Measurements from ENCODE around the gene TRIM17. TPM values are rescaled to one million over a fixed set of nuclear protein-coding genes. Genes with fewer than 3 reads are reported as not detected.

Gene TRIM17
- total RNA-seq, 1 donor from 2014 or later = 0.69 TPM

GRCh38 chr1:228367798-228368791 lies 48.6 kb downstream of the TRIM17 start:
- DNase-seq = no peak

GRCh38 chr1:228366866-228367741 lies 49.6 kb downstream of the TRIM17 start:
- no peak for DNase-seq

GRCh38 chr1:228366062-228366865 lies 50.4 kb downstream of the TRIM17 start:
- DNase-seq = no peak

- no peak for DNase-seq
These were observed 51.2 kb downstream of the TRIM17 start for GRCh38 chr1:228365271-228366061.

- no peak for DNase-seq
These were observed 51.9 kb downstream of the TRIM17 start for GRCh38 chr1:228364706-228365213.

- no peak for DNase-seq
These were observed 52.5 kb downstream of the TRIM17 start for GRCh38 chr1:228364068-228364705.

- no peak for DNase-seq
These were observed 53.0 kb downstream of the TRIM17 start for GRCh38 chr1:228363686-228364067.

GRCh38 chr1:228362884-228363450 lies 53.7 kb downstream of the TRIM17 start:
- no peak for DNase-seq

- no peak for DNase-seq
These were observed 54.3 kb downstream of the TRIM17 start for GRCh38 chr1:228362141-228362883.

GRCh38 chr1:228361314-228362140 lies 55.1 kb downstream of the TRIM17 start:
- no peak for DNase-seq

GRCh38 chr1:228360533-228361313 lies 55.9 kb downstream of the TRIM17 start:
- no peak for DNase-seq

GRCh38 chr1:228359613-228360532 lies 56.8 kb downstream of the TRIM17 start:
- DNase-seq = no peak

GRCh38 chr1:228358764-228359612 lies 57.7 kb downstream of the TRIM17 start:
- no peak for DNase-seq

GRCh38 chr1:228358039-228358763 lies 58.5 kb downstream of the TRIM17 start:
- DNase-seq = no peak
